ENCODE results near the gene PPARG. TPM values are rescaled to one million over a fixed set of nuclear protein-coding genes. Genes with fewer than 3 reads are reported as not detected.
A peak's percentile ranks its signal among the peaks of the same experiment; 100 is the strongest.

The PPARG gene
- total and polyA plus RNA-seq, 2 experiments from 2014 or later, result 0.45 to 1.2 TPM

DNA sequence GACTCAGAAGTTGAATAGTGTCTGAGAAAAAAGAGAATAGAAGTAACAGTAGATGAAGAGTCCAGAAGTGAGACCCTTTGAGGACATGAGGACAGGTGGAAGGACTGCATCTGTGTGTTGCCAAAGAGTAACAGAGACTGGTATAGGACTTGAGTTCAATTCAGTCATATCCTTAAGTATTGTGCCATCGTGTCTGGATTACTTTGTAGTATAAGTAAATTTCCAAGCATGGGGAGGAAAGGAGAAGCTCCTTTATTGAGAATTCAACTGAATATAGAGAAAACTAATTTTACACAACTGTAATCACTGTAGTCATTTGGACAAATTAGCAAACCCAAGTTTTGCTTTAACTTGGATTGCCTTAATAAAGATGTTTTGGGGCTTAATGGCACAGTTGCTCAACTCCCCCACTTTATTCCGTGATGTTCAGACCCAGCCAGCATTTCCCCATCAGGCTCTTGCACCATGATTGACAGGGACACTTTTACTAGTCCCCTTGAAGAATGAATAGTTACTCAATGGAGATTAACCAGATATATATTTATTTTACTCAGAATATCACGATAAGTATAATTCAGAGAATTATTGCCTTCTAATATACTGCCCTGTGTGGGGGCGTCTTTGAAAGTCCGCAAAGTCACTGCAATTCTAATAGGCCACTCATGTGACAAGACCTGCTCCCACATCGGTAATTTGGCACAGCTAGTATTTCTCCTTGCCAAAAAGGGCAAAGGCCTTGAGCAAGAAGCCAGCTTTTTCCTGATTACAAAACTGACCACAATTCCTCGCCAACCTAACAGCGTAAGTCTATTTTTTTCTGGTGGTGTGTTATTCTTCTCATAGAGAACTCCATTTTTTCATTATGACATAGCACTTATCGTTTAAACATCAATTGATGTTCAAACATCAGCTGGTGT is 61.3 kb downstream of the PPARG start:
- peak in 1 of 2 donors; percentile 94 for DNase-seq (ENCODE audit: low read depth in 1 of 2, low spot score in 1 of 2)
- TF ChIP-seq, protein P1, sequence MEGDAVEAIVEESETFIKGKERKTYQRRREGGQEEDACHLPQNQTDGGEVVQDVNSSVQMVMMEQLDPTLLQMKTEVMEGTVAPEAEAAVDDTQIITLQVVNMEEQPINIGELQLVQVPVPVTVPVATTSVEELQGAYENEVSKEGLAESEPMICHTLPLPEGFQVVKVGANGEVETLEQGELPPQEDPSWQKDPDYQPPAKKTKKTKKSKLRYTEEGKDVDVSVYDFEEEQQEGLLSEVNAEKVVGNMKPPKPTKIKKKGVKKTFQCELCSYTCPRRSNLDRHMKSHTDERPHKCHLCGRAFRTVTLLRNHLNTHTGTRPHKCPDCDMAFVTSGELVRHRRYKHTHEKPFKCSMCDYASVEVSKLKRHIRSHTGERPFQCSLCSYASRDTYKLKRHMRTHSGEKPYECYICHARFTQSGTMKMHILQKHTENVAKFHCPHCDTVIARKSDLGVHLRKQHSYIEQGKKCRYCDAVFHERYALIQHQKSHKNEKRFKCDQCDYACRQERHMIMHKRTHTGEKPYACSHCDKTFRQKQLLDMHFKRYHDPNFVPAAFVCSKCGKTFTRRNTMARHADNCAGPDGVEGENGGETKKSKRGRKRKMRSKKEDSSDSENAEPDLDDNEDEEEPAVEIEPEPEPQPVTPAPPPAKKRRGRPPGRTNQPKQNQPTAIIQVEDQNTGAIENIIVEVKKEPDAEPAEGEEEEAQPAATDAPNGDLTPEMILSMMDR (IDR thresholded peaks at IDR 0.05; ENCODE audit: low read depth, low read length), result no peak
- Histone ChIP-seq H3K4me1 (ENCODE audit: low read depth) (no peaks in the 10 kb centered on the region), H3K27ac (no peak overlapping the region), H3K27me3 (peaks cover 17% of the 10 kb centered on the region), H3K9me3 (ENCODE audit: low read depth) (no peaks in the 10 kb centered on the region), H3K36me3 (no peaks in the 10 kb centered on the region), H3K4me3 (no peak overlapping the region)

DNA sequence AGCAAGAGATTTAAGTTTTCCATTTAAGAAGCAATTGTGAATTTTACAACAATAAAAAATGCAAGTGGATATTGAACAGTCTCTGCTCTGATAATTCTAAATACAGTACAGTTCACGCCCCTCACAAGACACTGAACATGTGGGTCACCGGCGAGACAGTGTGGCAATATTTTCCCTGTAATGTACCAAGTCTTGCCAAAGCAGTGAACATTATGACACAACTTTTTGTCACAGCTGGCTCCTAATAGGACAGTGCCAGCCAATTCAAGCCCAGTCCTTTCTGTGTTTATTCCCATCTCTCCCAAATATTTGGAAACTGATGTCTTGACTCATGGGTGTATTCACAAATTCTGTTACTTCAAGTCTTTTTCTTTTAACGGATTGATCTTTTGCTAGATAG is 62.3 kb downstream of the PPARG start:
- peaks cover 17% of the 10 kb centered on the region for H3K27me3 ChIP-seq
- TF ChIP-seq, protein P1 (IDR thresholded peaks at IDR 0.05; ENCODE audit: low read depth, low read length), result no peak
- H3K27ac ChIP-seq, result no peak overlapping the region
- no peaks in the 10 kb centered on the region for H3K4me1 ChIP-seq (ENCODE audit: low read depth)
- no peaks in the 10 kb centered on the region for H3K9me3 ChIP-seq (ENCODE audit: low read depth)
- no peak overlapping the region for H3K4me3 ChIP-seq
- peak in 1 of 2 donors; percentile 31 for DNase-seq (ENCODE audit: low read depth in 1 of 2, low spot score in 1 of 2)
- no peaks in the 10 kb centered on the region for H3K36me3 ChIP-seq

DNA sequence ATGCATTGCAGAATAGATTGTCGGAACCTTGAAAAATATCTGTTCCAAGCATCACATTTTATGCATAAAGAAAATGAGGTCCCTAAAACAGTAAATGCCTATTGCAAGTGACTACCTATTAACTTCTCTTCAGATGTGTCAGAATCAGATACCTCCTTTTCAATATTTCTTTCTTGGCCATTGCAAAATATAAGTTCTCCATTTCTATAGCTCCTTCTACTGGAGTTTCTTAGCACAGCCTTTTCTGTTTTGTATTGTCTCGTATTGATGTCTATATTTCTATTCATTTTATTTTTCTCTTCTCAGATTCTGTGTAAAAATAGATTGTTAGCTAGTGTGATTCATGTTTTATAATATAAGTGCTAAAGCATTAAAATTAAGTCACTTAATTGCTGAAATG is 63.4 kb downstream of the PPARG start:
- H3K36me3 ChIP-seq, result no peaks in the 10 kb centered on the region
- H3K27ac ChIP-seq, result no peak overlapping the region
- no peak overlapping the region for H3K4me3 ChIP-seq
- no peaks in the 10 kb centered on the region for H3K4me1 ChIP-seq (ENCODE audit: low read depth)
- no peak for DNase-seq (ENCODE audit: low read depth in 1 of 2, low spot score in 1 of 2)
- TF ChIP-seq, protein P1 (IDR thresholded peaks at IDR 0.05; ENCODE audit: low read depth, low read length), result peak; percentile 33
- H3K9me3 ChIP-seq (ENCODE audit: low read depth), result no peaks in the 10 kb centered on the region
- peaks cover 17% of the 10 kb centered on the region for H3K27me3 ChIP-seq

DNA sequence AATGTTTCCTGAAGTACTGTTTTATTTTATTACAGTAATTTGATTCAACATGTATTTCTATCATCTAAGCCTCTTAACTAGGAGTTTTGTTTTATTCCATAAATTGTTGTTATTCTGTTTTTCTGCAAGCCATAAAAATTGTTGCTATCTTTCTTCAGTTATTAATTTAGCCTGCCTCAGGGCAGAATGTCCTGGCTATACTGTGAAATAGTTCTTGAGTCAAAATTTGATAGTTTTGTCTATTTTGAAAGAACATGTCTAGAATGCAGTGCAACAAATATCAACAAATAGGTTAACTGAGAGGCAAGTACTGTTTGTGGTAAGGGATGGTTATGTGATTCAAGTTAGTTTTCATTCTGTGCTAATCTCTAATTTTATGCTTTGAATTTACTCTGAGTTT is 63.9 kb downstream of the PPARG start:
- TF ChIP-seq, protein P1 (IDR thresholded peaks at IDR 0.05; ENCODE audit: low read depth, low read length), result no peak

DNA sequence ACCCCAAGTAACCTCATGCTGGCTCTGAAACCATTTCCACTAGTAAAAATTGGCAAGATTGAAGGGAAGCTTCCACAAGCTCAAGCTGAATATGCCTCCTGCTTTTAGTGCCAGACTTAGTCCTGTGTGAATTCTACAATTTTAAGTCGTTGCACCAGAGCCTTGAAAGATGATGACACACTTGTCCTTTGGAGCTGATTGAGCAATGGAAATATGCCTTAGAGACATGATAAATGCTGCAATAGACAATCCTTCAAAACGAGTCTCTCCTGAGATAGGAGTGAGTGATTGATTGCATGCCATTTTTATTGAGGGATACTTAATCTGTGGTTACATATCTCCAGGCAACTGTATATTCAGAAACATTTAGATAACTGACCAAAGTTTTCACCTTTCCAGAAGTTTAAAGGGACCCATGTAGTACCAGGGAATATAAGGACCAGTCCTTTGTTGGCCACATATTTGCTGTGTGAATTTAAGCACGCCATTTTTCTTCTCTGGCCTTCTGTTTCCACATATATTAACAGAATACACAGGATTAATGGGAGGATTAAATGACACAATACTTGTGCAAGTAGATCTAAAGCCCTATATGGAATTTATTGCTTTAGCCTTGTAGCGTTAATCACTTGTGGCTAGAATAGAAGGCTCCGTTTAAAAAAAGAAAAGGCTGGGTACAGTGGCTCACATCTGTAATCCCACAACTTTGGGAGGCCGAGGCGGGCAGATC is 65.1 kb downstream of the PPARG start:
- H3K27me3 ChIP-seq, result peaks cover 17% of the 10 kb centered on the region
- TF ChIP-seq, protein P1 (IDR thresholded peaks at IDR 0.05; ENCODE audit: low read depth, low read length), result no peak
- H3K36me3 ChIP-seq, result no peaks in the 10 kb centered on the region
- DNase-seq (ENCODE audit: low read depth in 1 of 2, low spot score in 1 of 2), result peak in 1 of 2 donors; percentile 72
- H3K9me3 ChIP-seq (ENCODE audit: low read depth), result no peaks in the 10 kb centered on the region
- no peak overlapping the region for H3K27ac ChIP-seq
- H3K4me1 ChIP-seq (ENCODE audit: low read depth), result no peaks in the 10 kb centered on the region
- H3K4me3 ChIP-seq, result no peak overlapping the region

More for the DNA sequence above, 63.9 kb downstream of the PPARG start:
- Histone ChIP-seq H3K9me3 (ENCODE audit: low read depth) (no peaks in the 10 kb centered on the region), H3K36me3 (no peaks in the 10 kb centered on the region), H3K27ac (no peak overlapping the region), H3K4me3 (no peak overlapping the region), H3K27me3 (peaks cover 17% of the 10 kb centered on the region), H3K4me1 (ENCODE audit: low read depth) (no peaks in the 10 kb centered on the region)
- DNase-seq (ENCODE audit: low read depth in 1 of 2, low spot score in 1 of 2), result no peak
